Transverse colon (tissue), 4 donors: ENCODE results near the gene ARHGAP22. TPM values are rescaled to one million over a fixed set of nuclear protein-coding genes. Genes with fewer than 3 reads are reported as not detected.

Source experiments
- DNase-seq: peaks from one replicate; pipeline ENCODE4 v3.0.0-alpha.2; 2019
- H3K27ac ChIP-seq, 4 donors: fragments of 200-600 bp; sonication (generic); 2 replicates each; pipeline ENCODE4 v1.5.1; 2016 to 2018; ENCODE audit warnings: inconsistent platforms in 4 of 4
- H3K27me3 ChIP-seq: fragments of 200-600 bp; sonication (generic); 2 replicates; pipeline ENCODE4 v1.5.1; 2017; ENCODE audit warnings: inconsistent platforms
- H3K36me3 ChIP-seq, 4 donors: fragments of 200-600 bp; sonication (generic); 2 replicates each; pipeline ENCODE4 v1.5.1; 2017 to 2019; ENCODE audit warnings: inconsistent platforms in 4 of 4
- H3K4me1 ChIP-seq, 4 donors: fragments of 200-600 bp; sonication (generic); 2 replicates each; pipeline ENCODE4 v1.5.1; 2017 to 2020; ENCODE audit warnings: inconsistent platforms in 4 of 4
- H3K4me3 ChIP-seq, 4 donors: fragments of 200-600 bp; sonication (generic); 1 replicate in 1 of 4; 2 replicates in 3 of 4; pipeline versions ENCODE4 v1.5.1 to v1.6.1; 2017 to 2019; ENCODE audit warnings: inconsistent platforms in 4 of 4
- H3K9me3 ChIP-seq, 2 donors: fragments of 200-600 bp; sonication (generic); 2 replicates each; pipeline ENCODE4 v1.5.1; 2017 to 2019; ENCODE audit warnings: inconsistent platforms in 2 of 2
- CTCF ChIP-seq, 5 experiments: fragments of 200-600 bp in 3 of 5; fragments of 450-650 bp in 2 of 5; sonication (generic) in 3 of 5; IDR thresholded peaks; 1 replicate in 2 of 5; 2 replicates in 3 of 5; pipeline ENCODE4 v1.5.1; 2016 to 2017; ENCODE audit warnings: antibody characterized with exemption in 5 of 5, inconsistent platforms in 3 of 5, mild to moderate bottlenecking in 2 of 5, moderate library complexity in 1 of 5
- EP300 ChIP-seq: sonication (generic); formaldehyde crosslinking; IDR thresholded peaks from one replicate; pipeline ENCODE4 v1.6.1; 2017; ENCODE audit warnings: antibody characterized with exemption, low read depth
- POLR2A ChIP-seq: fragments of 450-650 bp; IDR thresholded peaks from one replicate; pipeline ENCODE4 v1.6.1; 2016; ENCODE audit warnings: antibody characterized with exemption, mild to moderate bottlenecking, moderate library complexity
- POLR2AphosphoS5 ChIP-seq, 3 donors: sonication (generic); formaldehyde crosslinking; IDR thresholded peaks; one replicate each; pipeline ENCODE4 v1.6.1; 2016; ENCODE audit warnings: antibody characterized with exemption in 3 of 3
- WGBS, 2 donors: methylation state at CpG; one replicate each; pipeline ENCODE4 v1.1.5; 2018; ENCODE audit warnings: low coverage in 1 of 2; 5-methylcytosine and 5-hydroxymethylcytosine counted together
- in situ Hi-C, 4 donors: fragments of 200-750 bp; cut with MboI; loops; one replicate each; pipeline versions ENCODE4 v1.15.0 to v1.15.1; 2017; ENCODE audit warnings: low sequenced_read_pairs in 3 of 4, low pct_ligation_motif_present in 1 of 4, low pct_unique_long_range_greater_than_20kb in 1 of 4
- intact Hi-C: fragments of 100-400 bp; cut with DNase I; formaldehyde crosslinking; loops from one replicate; pipeline ENCODE4 v1.15.1; 2023; ENCODE audit warnings: low total_unique reads
- total RNA-seq, 4 donors: library from RNA; depleted of rRNA; stranded (reverse); fragments of >200 nt; gene quantifications; one replicate each; pipeline ENCODE4 v1.1.0, GENCODE V29; 2016

Gene ARHGAP22
- total RNA-seq, 4 donors from 2014 or later: 1.4 to 3.4 (median 1.7) TPM; not detected in 1

GRCh38 chr10:48594371-48594770, 10.5 kb downstream of the ARHGAP22 start:
- 82 to 100% methylated on average over 2 to 4 of the region's 4 CpGs for WGBS, 2 donors
- H3K9me3 ChIP-seq: no peaks in the 10 kb centered on the region
- in situ Hi-C loops: no loop called here

GRCh38 chr10:48592346-48592745, 12.5 kb downstream of the ARHGAP22 start:
- in situ Hi-C loops: no loop called here
- H3K27me3 ChIP-seq: no peaks in the 10 kb centered on the region
- WGBS, 2 donors: 91 to 96% methylated on average over 6 of the region's 6 CpGs
- no peaks in the 10 kb centered on the region for H3K4me1 ChIP-seq
- no peak for TF ChIP-seq EP300
- TF ChIP-seq POLR2AphosphoS5 (IDR thresholded peaks at IDR 0.05): no peak
- TF ChIP-seq CTCF (IDR thresholded peaks at IDR 0.05): no peak
- TF ChIP-seq POLR2A: no peak
- H3K27ac ChIP-seq: no peak overlapping the region
- no peak overlapping the region for H3K4me3 ChIP-seq
- DNase-seq: no peak
- intact Hi-C loops: no loop called here
- no peaks in the 10 kb centered on the region for H3K9me3 ChIP-seq
- no peaks in the 10 kb centered on the region for H3K36me3 ChIP-seq

More at GRCh38 chr10:48594371-48594770, 10.5 kb downstream of the ARHGAP22 start:
- Histone ChIP-seq H3K36me3 (no peaks in the 10 kb centered on the region), H3K4me1 (no peaks in the 10 kb centered on the region), H3K4me3 (no peak overlapping the region), H3K27me3 (no peaks in the 10 kb centered on the region), H3K27ac (no peak overlapping the region)
- no peak for TF ChIP-seq CTCF (IDR thresholded peaks at IDR 0.05)
- no peak for TF ChIP-seq EP300
- TF ChIP-seq POLR2A: no peak
- no peak for TF ChIP-seq POLR2AphosphoS5 (IDR thresholded peaks at IDR 0.05)
- intact Hi-C loops: no loop called here
- DNase-seq: no peak

- H3K4me3 ChIP-seq: no peak overlapping the region
- H3K9me3 ChIP-seq: no peaks in the 10 kb centered on the region
- intact Hi-C loops: no loop called here
- in situ Hi-C loops: no loop called here
- no peaks in the 10 kb centered on the region for H3K36me3 ChIP-seq
- DNase-seq: no peak
- H3K27ac ChIP-seq: no peak overlapping the region
- TF ChIP-seq POLR2A: no peak
- TF ChIP-seq CTCF (IDR thresholded peaks at IDR 0.05): no peak
- TF ChIP-seq EP300: no peak
- no peaks in the 10 kb centered on the region for H3K27me3 ChIP-seq
- H3K4me1 ChIP-seq: no peaks in the 10 kb centered on the region
- 84 to 87% methylated on average over 4 to 10 of the region's 10 CpGs for WGBS, 2 donors
Measured at GRCh38 chr10:48590945-48591344, 13.9 kb downstream of the ARHGAP22 start.

- in situ Hi-C loops (no loop called here), intact Hi-C loops (no loop called here)
- 68 to 75% methylated on average over 5 of the region's 5 CpGs for WGBS, 2 donors
- no peak for DNase-seq
- H3K4me1 ChIP-seq: no peaks in the 10 kb centered on the region
- H3K27me3 ChIP-seq: no peaks in the 10 kb centered on the region
- no peak for TF ChIP-seq POLR2A
- no peak for TF ChIP-seq CTCF (IDR thresholded peaks at IDR 0.05)
- TF ChIP-seq POLR2AphosphoS5 (IDR thresholded peaks at IDR 0.05): no peak
- no peak for TF ChIP-seq EP300
- H3K9me3 ChIP-seq: no peaks in the 10 kb centered on the region
- no peaks in the 10 kb centered on the region for H3K36me3 ChIP-seq
- H3K4me3 ChIP-seq: no peak overlapping the region
- H3K27ac ChIP-seq: no peak overlapping the region
Measured at GRCh38 chr10:48589266-48589665, 15.6 kb downstream of the ARHGAP22 start.
